Neural progenitor cell (in vitro differentiated cells): ENCODE data around the gene PSMD13. TPM values are rescaled to one million over a fixed set of nuclear protein-coding genes. Genes with fewer than 3 reads are reported as not detected.

Experiments
- DNase-seq: peaks from one replicate; pipeline ENCODE4 v3.0.0-alpha.2; 2016; ENCODE audit warnings: low spot score
- H2AFZ ChIP-seq: fragments of 200-600 bp; sonication (generic); replicated peaks from 2 replicates; pipeline ENCODE4 v1.6.1; 2016; ENCODE audit warnings: antibody characterized with exemption
- H3F3A ChIP-seq: fragments of 200-600 bp; sonication (generic); 2 replicates; pipeline ENCODE4 v1.6.1; 2016; ENCODE audit warnings: antibody characterized with exemption, low read depth
- H3K27ac ChIP-seq: fragments of 200-600 bp; sonication (generic); 2 replicates; pipeline ENCODE4 v1.5.1; 2016; ENCODE audit warnings: mild to moderate bottlenecking
- H3K27me3 ChIP-seq: fragments of 200-600 bp; sonication (generic); 2 replicates; pipeline ENCODE4 v1.6.1; 2016; ENCODE audit warnings: mild to moderate bottlenecking, moderate library complexity
- H3K36me3 ChIP-seq: fragments of 200-600 bp; sonication (generic); 2 replicates; pipeline ENCODE4 v1.5.1; 2016
- H3K4me1 ChIP-seq: fragments of 200-600 bp; sonication (generic); 2 replicates; pipeline ENCODE4 v1.6.1; 2016; ENCODE audit warnings: mixed run types
- H3K4me2 ChIP-seq: fragments of 200-600 bp; sonication (generic); 2 replicates; pipeline ENCODE4 v1.6.1; 2016
- H3K4me3 ChIP-seq: fragments of 200-600 bp; sonication (generic); 2 replicates; pipeline ENCODE4 v1.5.1; 2016
- H3K79me2 ChIP-seq: fragments of 200-600 bp; sonication (generic); 2 replicates; pipeline ENCODE4 v1.6.1; 2016; ENCODE audit warnings: low read depth
- H3K9ac ChIP-seq: fragments of 200-600 bp; sonication (generic); 2 replicates; pipeline ENCODE4 v1.6.1; 2016
- H3K9me3 ChIP-seq: fragments of 200-600 bp; sonication (generic); 2 replicates; pipeline ENCODE4 v1.5.1; 2016; ENCODE audit warnings: low read depth
- H4K20me1 ChIP-seq: fragments of 200-600 bp; sonication (generic); 2 replicates; pipeline ENCODE4 v1.6.1; 2016; ENCODE audit warnings: low read depth
- H3K27ac Mint-ChIP-seq: 3 replicates; pipeline ENCODE4 v1.8.0; 2021; ENCODE audit warnings: mixed read lengths
- H3K27me3 Mint-ChIP-seq: 2 replicates; pipeline ENCODE4 v1.8.0; 2022; ENCODE audit warnings: low read depth, mild to moderate bottlenecking, inconsistent platforms, moderate library complexity, mixed read lengths; ENCODE audit not compliant: insufficient read depth
- H3K36me3 Mint-ChIP-seq: 3 replicates; pipeline ENCODE4 v1.8.0; 2021; ENCODE audit warnings: mixed read lengths
- H3K4me1 Mint-ChIP-seq: 3 replicates; pipeline ENCODE4 v1.8.0; 2021; ENCODE audit warnings: mixed read lengths
- H3K4me3 Mint-ChIP-seq: 3 replicates; pipeline ENCODE4 v1.8.0; 2021; ENCODE audit warnings: mild to moderate bottlenecking, moderate library complexity, mixed read lengths
- H3K9me3 Mint-ChIP-seq: 3 replicates; pipeline ENCODE4 v1.8.0; 2020; ENCODE audit warnings: mixed read lengths
- CTCF ChIP-seq: fragments of 200-600 bp; sonication (generic); IDR thresholded peaks from 2 replicates; pipeline ENCODE4 v1.5.1; 2017; ENCODE audit warnings: antibody characterized with exemption, mild to moderate bottlenecking
- EZH2 ChIP-seq: fragments of 200-600 bp; sonication (generic); IDR thresholded peaks from 2 replicates; pipeline ENCODE4 v1.6.1; 2017; ENCODE audit warnings: antibody characterized with exemption, mild to moderate bottlenecking, moderate library complexity
- EZH2phosphoT487 ChIP-seq: fragments of 200-600 bp; sonication (generic); IDR thresholded peaks from 2 replicates; pipeline ENCODE4 v1.6.1; 2017; ENCODE audit warnings: antibody characterized with exemption
- total RNA-seq: library from RNA; depleted of rRNA; stranded (reverse); fragments of >200 nt; gene quantifications from 2 replicates; pipeline ENCODE4 v1.2.3, GENCODE V29; 2015; ENCODE audit warnings: low replicate concordance

PSMD13 gene
- total RNA-seq, 1 donor from 2014 or later = 90.6 TPM

- H3K36me3 ChIP-seq = no peaks in the 10 kb centered on the region
- no peaks in the 10 kb centered on the region for H4K20me1 ChIP-seq
- Mint-ChIP-seq H3K4me1 (peaks cover 3% of the 10 kb centered on the region), H3K27ac (peak overlapping the region; percentile 42), H3K27me3 (peaks cover 3% of the 10 kb centered on the region), H3K36me3 (peaks cover 1% of the 10 kb centered on the region), H3K9me3 (peaks cover 7% of the 10 kb centered on the region), H3K4me3 (peak overlapping the region; percentile 27)
- H3K9ac ChIP-seq = no peak overlapping the region
- H3K27me3 ChIP-seq = peaks cover 3% of the 10 kb centered on the region
- no peaks in the 10 kb centered on the region for H3K79me2 ChIP-seq
- H3K27ac ChIP-seq = no peak overlapping the region
- no peak overlapping the region for H2AFZ ChIP-seq
- TF ChIP-seq EZH2 (no peak), CTCF (no peak), EZH2phosphoT487 (no peak)
- no peaks in the 10 kb centered on the region for H3K4me1 ChIP-seq
- H3K4me2 ChIP-seq = no peak overlapping the region
- no peak for DNase-seq
- H3K4me3 ChIP-seq = no peak overlapping the region
- H3F3A ChIP-seq = no peaks in the 10 kb centered on the region
- no peaks in the 10 kb centered on the region for H3K9me3 ChIP-seq
Measured at GRCh38 chr11:270451-271318, 33.9 kb downstream of the PSMD13 start.

GRCh38 chr11:271319-271715, 34.5 kb downstream of the PSMD13 start:
- peaks cover 3% of the 10 kb centered on the region for H3K4me1 Mint-ChIP-seq
- H3K27ac ChIP-seq = no peak overlapping the region
- H3K4me3 ChIP-seq = no peak overlapping the region
- H3K9me3 Mint-ChIP-seq = peaks cover 7% of the 10 kb centered on the region
- peaks cover 3% of the 10 kb centered on the region for H3K27me3 Mint-ChIP-seq
- no peak overlapping the region for H2AFZ ChIP-seq
- no peak overlapping the region for H3K4me3 Mint-ChIP-seq
- no peaks in the 10 kb centered on the region for H3K36me3 ChIP-seq
- no peaks in the 10 kb centered on the region for H3K4me1 ChIP-seq
- H3K79me2 ChIP-seq = no peaks in the 10 kb centered on the region
- peaks cover 1% of the 10 kb centered on the region for H3K36me3 Mint-ChIP-seq
- H3K27ac Mint-ChIP-seq = no peak overlapping the region
- no peak overlapping the region for H3K4me2 ChIP-seq
- H3K9ac ChIP-seq = no peak overlapping the region
- DNase-seq = no peak
- H3K9me3 ChIP-seq = no peaks in the 10 kb centered on the region
- peaks cover 3% of the 10 kb centered on the region for H3K27me3 ChIP-seq
- TF ChIP-seq EZH2phosphoT487 (no peak), CTCF (no peak), EZH2 (no peak)
- H4K20me1 ChIP-seq = no peaks in the 10 kb centered on the region
- no peaks in the 10 kb centered on the region for H3F3A ChIP-seq

GRCh38 chr11:272195-272930, 35.6 kb downstream of the PSMD13 start:
- no peak overlapping the region for H3K4me3 Mint-ChIP-seq
- no peak overlapping the region for H3K4me3 ChIP-seq
- H3K27me3 ChIP-seq = peaks cover 3% of the 10 kb centered on the region
- no peaks in the 10 kb centered on the region for H3K36me3 ChIP-seq
- no peak overlapping the region for H2AFZ ChIP-seq
- H3K4me2 ChIP-seq = no peak overlapping the region
- H3F3A ChIP-seq = no peaks in the 10 kb centered on the region
- H3K9me3 ChIP-seq = no peaks in the 10 kb centered on the region
- H3K9me3 Mint-ChIP-seq = peaks cover 7% of the 10 kb centered on the region
- H3K9ac ChIP-seq = no peak overlapping the region
- no peak overlapping the region for H3K27ac Mint-ChIP-seq
- no peaks in the 10 kb centered on the region for H4K20me1 ChIP-seq
- H3K27ac ChIP-seq = no peak overlapping the region
- peaks cover 3% of the 10 kb centered on the region for H3K27me3 Mint-ChIP-seq
- no peaks in the 10 kb centered on the region for H3K79me2 ChIP-seq
- peaks cover 1% of the 10 kb centered on the region for H3K36me3 Mint-ChIP-seq
- no peak for DNase-seq
- no peak for TF ChIP-seq CTCF
- TF ChIP-seq EZH2 = no peak
- TF ChIP-seq EZH2phosphoT487 = no peak
- no peaks in the 10 kb centered on the region for H3K4me1 ChIP-seq
- peaks cover 3% of the 10 kb centered on the region for H3K4me1 Mint-ChIP-seq
